HCT116 (cell line): Measurements from ENCODE around the gene YBX2.

Experiments used
- CTCF ChIP-seq, 3 experiments: fragments of 200-600 bp in 1 of 3; sonication (generic) in 1 of 3; IDR thresholded peaks in 2 of 3; conservative IDR thresholded peaks in 1 of 3; 2 replicates each; pipeline ENCODE4 v1.5.1; 2012 to 2017; ENCODE audit warnings: low read depth in 2 of 3, low read length in 2 of 3, antibody characterized with exemption in 1 of 3, borderline replicate concordance in 1 of 3, control low read depth in 1 of 3, mild to moderate bottlenecking in 1 of 3, mixed read lengths in 1 of 3, mixed run types in 1 of 3, moderate library complexity in 1 of 3; ENCODE audit not compliant: insufficient read depth in 1 of 3
- EGR1 ChIP-seq: IDR thresholded peaks from 2 replicates; pipeline ENCODE4 v1.6.1; 2012; ENCODE audit warnings: low read depth
- MAX ChIP-seq: IDR thresholded peaks from 2 replicates; pipeline ENCODE4 v1.6.1; 2012
- POLR2A ChIP-seq: IDR thresholded peaks from 2 replicates; pipeline ENCODE4 v1.7.0; 2011; ENCODE audit warnings: borderline replicate concordance; ENCODE audit not compliant: insufficient read depth, insufficient read length; ENCODE audit errors: extremely low read depth
- SRF ChIP-seq: IDR thresholded peaks from 2 replicates; pipeline ENCODE4 v1.6.1; 2012; ENCODE audit warnings: low read depth
- ZBTB33 ChIP-seq: IDR thresholded peaks from 2 replicates; pipeline ENCODE4 v1.6.1; 2011; ENCODE audit warnings: mild to moderate bottlenecking, low read length, moderate library complexity; ENCODE audit not compliant: insufficient replicate concordance; ENCODE audit errors: extremely low read depth
- ZNF274 ChIP-seq: fragments of 200-500 bp; sonication (Bioruptor generic); IDR thresholded peaks from 2 replicates; pipeline ENCODE4 v1.6.1; 2014; ENCODE audit warnings: mild to moderate bottlenecking, low read depth, low read length, inconsistent platforms

GRCh38 chr17:7308625-7309433 lies 14.4 kb upstream of the YBX2 start:
- TF ChIP-seq EGR1: no peak
- TF ChIP-seq CTCF (IDR thresholded peaks at IDR 0.05 in 2 of 3, conservative IDR thresholded peaks at IDR 0.05 in 1 of 3; ENCODE audit: borderline replicate concordance in 1 of 3, insufficient read depth in 1 of 3, low read depth in 2 of 3, low read length in 2 of 3): no peak
- no peak for TF ChIP-seq MAX
- no peak for TF ChIP-seq SRF
- no peak for TF ChIP-seq ZNF274
- peak; percentile 62 for TF ChIP-seq POLR2A
- no peak for TF ChIP-seq ZBTB33
